SK-N-SH (cell line): ENCODE data around the gene CEP295NL. TPM values are rescaled to one million over a fixed set of nuclear protein-coding genes. Genes with fewer than 3 reads are reported as not detected.

ENCODE experiments used
- CTCF ChIA-PET: fragments of 300-600, 350-600 bp; formaldehyde crosslinking; extraction: SDS; loops from one replicate; lab custom pipeline; 2021; lab: Yijun Ruan, JAX
- POLR2A ChIA-PET: fragments of 350-600 bp; sonication (Branson Sonifier 250); formaldehyde crosslinking; extraction: SDS; loops from one replicate; lab custom pipeline; 2020; ENCODE audit warnings: antibody characterized with exemption, inconsistent platforms; lab: Yijun Ruan, JAX
- DNase-seq: peaks from one replicate; pipeline ENCODE4 v3.0.0; 2012
- H2AFZ ChIP-seq: fragments of 200-600 bp; sonication (generic); 2 replicates; pipeline ENCODE4 v1.8.1; 2016; ENCODE audit warnings: antibody characterized with exemption, mild to moderate bottlenecking, low read depth
- H3F3A ChIP-seq: fragments of 200-600 bp; sonication (generic); replicated peaks from 2 replicates; pipeline ENCODE3; 2016; ENCODE audit warnings: antibody characterized with exemption, mild to moderate bottlenecking; ENCODE audit not compliant: insufficient read depth
- H3K27ac ChIP-seq, 2 experiments: fragments of 200-500 bp in 1 of 2; fragments of 200-600 bp in 1 of 2; sonication (Bioruptor generic) in 1 of 2; sonication (generic), shearing (Covaris generic) in 1 of 2; 2 replicates each; pipeline versions ENCODE4 v1.5.1 to v1.6.1; 2014 to 2016; ENCODE audit warnings: low read depth in 2 of 2, inconsistent platforms in 1 of 2, low read length in 1 of 2, mild to moderate bottlenecking in 1 of 2, mixed read lengths in 1 of 2
- H3K27me3 ChIP-seq: fragments of 200-600 bp; sonication (generic), shearing (Covaris generic); 2 replicates; pipeline ENCODE4 v1.6.1; 2016; ENCODE audit warnings: mixed run types; ENCODE audit not compliant: insufficient read depth
- H3K36me3 ChIP-seq, 2 experiments: fragments of 200-500 bp in 1 of 2; fragments of 200-600 bp in 1 of 2; sonication (Bioruptor generic) in 1 of 2; sonication (generic) in 1 of 2; replicated peaks in 1 of 2; 2 replicates each; pipeline versions ENCODE3 to v1.5.1; 2014 to 2016; ENCODE audit warnings: low read length in 1 of 2, mild to moderate bottlenecking in 1 of 2; ENCODE audit not compliant: insufficient read depth in 2 of 2, control insufficient read depth in 1 of 2
- H3K4me1 ChIP-seq, 2 experiments: fragments of 200-500 bp in 1 of 2; fragments of 200-600 bp in 1 of 2; sonication (Bioruptor generic) in 1 of 2; sonication (generic), shearing (Covaris generic) in 1 of 2; 2 replicates each; pipeline versions ENCODE4 v1.5.1 to v1.6.1; 2014 to 2016; ENCODE audit warnings: low read depth in 1 of 2, low read length in 1 of 2, mixed run types in 1 of 2; ENCODE audit not compliant: insufficient read depth in 2 of 2, control insufficient read depth in 1 of 2
- H3K4me2 ChIP-seq: fragments of 200-600 bp; sonication (generic), shearing (Covaris generic); 2 replicates; pipeline ENCODE4 v1.6.1; 2017; ENCODE audit warnings: mixed run types
- H3K4me3 ChIP-seq, 2 experiments: fragments of 200-500 bp in 1 of 2; fragments of 200-600 bp in 1 of 2; sonication (Bioruptor generic) in 1 of 2; sonication (generic), shearing (Covaris generic) in 1 of 2; 2 replicates each; pipeline versions ENCODE4 v1.5.1 to v1.8.1; 2014 to 2016; ENCODE audit warnings: low read depth in 2 of 2, inconsistent platforms in 1 of 2, low read length in 1 of 2, mild to moderate bottlenecking in 1 of 2, mixed read lengths in 1 of 2, moderate library complexity in 1 of 2
- H3K79me2 ChIP-seq: fragments of 200-600 bp; sonication (generic); 2 replicates; pipeline ENCODE4 v1.8.1; 2017; ENCODE audit warnings: mild to moderate bottlenecking; ENCODE audit not compliant: insufficient read depth
- H3K9ac ChIP-seq: fragments of 200-600 bp; sonication (generic); 2 replicates; pipeline ENCODE4 v1.6.1; 2017; ENCODE audit warnings: mixed run types
- H3K9me2 ChIP-seq: fragments of 200-600 bp; sonication (generic); 2 replicates; pipeline ENCODE4 v1.6.1; 2017; ENCODE audit warnings: mixed run types
- H3K9me3 ChIP-seq: fragments of 200-600 bp; sonication (generic); 2 replicates; pipeline ENCODE4 v1.6.1; 2017; ENCODE audit warnings: mixed run types, mild to moderate bottlenecking, moderate library complexity
- H4K20me1 ChIP-seq: fragments of 200-600 bp; sonication (generic); 2 replicates; pipeline ENCODE4 v1.6.1; 2017; ENCODE audit warnings: mild to moderate bottlenecking, mixed run types; ENCODE audit not compliant: insufficient read depth
- ELF1 ChIP-seq: IDR thresholded peaks from 2 replicates; pipeline ENCODE4 v1.4.0; 2012
- EP300 ChIP-seq, 2 experiments: IDR thresholded peaks; 2 replicates each; pipeline versions ENCODE4 v1.4.0 to v1.6.1; 2012; ENCODE audit warnings: borderline replicate concordance in 1 of 2, low read depth in 1 of 2, low read length in 1 of 2
- FOXJ3 ChIP-seq: sonication (generic); formaldehyde crosslinking; IDR thresholded peaks from 2 replicates; pipeline ENCODE4 v1.5.1; 2020; ENCODE audit warnings: mild to moderate bottlenecking, missing genetic modification reagents
- FOXM1 ChIP-seq: IDR thresholded peaks from 2 replicates; pipeline ENCODE4 v1.4.0; 2012; ENCODE audit warnings: low read depth, mild to moderate bottlenecking
- GATA2 ChIP-seq: sonication (generic); formaldehyde crosslinking; IDR thresholded peaks from 2 replicates; pipeline ENCODE4 v1.5.0; 2020; ENCODE audit warnings: mild to moderate bottlenecking, missing genetic modification reagents
- JUND ChIP-seq: IDR thresholded peaks from 2 replicates; pipeline ENCODE4 v1.4.0; 2012
- MXI1 ChIP-seq: IDR thresholded peaks from 2 replicates; pipeline ENCODE4 v1.6.1; 2012; ENCODE audit warnings: mild to moderate bottlenecking, low read depth, low read length, improper control_type of control experiment
- NFIC ChIP-seq: IDR thresholded peaks from 2 replicates; pipeline ENCODE4 v1.4.0; 2012; ENCODE audit warnings: borderline replicate concordance
- RFX5 ChIP-seq: IDR thresholded peaks from 2 replicates; pipeline ENCODE4 v1.6.1; 2012; ENCODE audit warnings: mild to moderate bottlenecking, improper control_type of control experiment, low read length
- SIN3A ChIP-seq: IDR thresholded peaks from 2 replicates; pipeline ENCODE4 v1.6.1; 2012; ENCODE audit warnings: low read depth, mild to moderate bottlenecking, low read length, moderate library complexity, borderline replicate concordance
- TCF12 ChIP-seq: IDR thresholded peaks from 2 replicates; pipeline ENCODE4 v1.4.0; 2012
- YY1 ChIP-seq: IDR thresholded peaks from 2 replicates; pipeline ENCODE4 v1.4.0; 2012; ENCODE audit warnings: low read depth, mild to moderate bottlenecking
- WGBS: methylation state at CpG from one replicate; pipeline ENCODE4 v1.1.6; 2017; ENCODE audit warnings: low lambda C conversion rate; 5-methylcytosine and 5-hydroxymethylcytosine counted together
- polyA plus RNA-seq, 3 experiments: library from polyadenylated mRNA; depleted of rRNA; stranded (reverse); fragments of >200 nt; gene quantifications; 2 replicates each; pipeline ENCODE4 v1.2.3, GENCODE V29; 2012
- TF ChIP-seq, protein P1 (sequence below): IDR thresholded peaks from 2 replicates; pipeline ENCODE4 v1.4.0; 2012; ENCODE audit warnings: low read depth, borderline replicate concordance
- TF ChIP-seq, protein P2 (sequence below): fragments of 200-600 bp; sonication (generic); IDR thresholded peaks from 2 replicates; pipeline ENCODE4 v1.6.1; 2017; ENCODE audit warnings: antibody characterized with exemption, mild to moderate bottlenecking, moderate library complexity
- TF ChIP-seq, protein P3 (sequence below): IDR thresholded peaks from 2 replicates; pipeline ENCODE4 v1.6.1; 2012; ENCODE audit warnings: mild to moderate bottlenecking, low read depth, low read length, moderate library complexity
- TF ChIP-seq, protein P4 (sequence below): IDR thresholded peaks from 2 replicates; pipeline ENCODE4; 2012
- TF ChIP-seq, protein P5 (sequence below): fragments of 150-350 bp; IDR thresholded peaks from 2 replicates; pipeline ENCODE4 v1.6.1; 2016; ENCODE audit warnings: mild to moderate bottlenecking, low read depth, low read length
- TF ChIP-seq, protein P6 (sequence below): fragments of 150-350 bp; IDR thresholded peaks from 2 replicates; pipeline ENCODE4 v1.6.1; 2017; ENCODE audit warnings: antibody characterized with exemption, low read length, low read depth, borderline replicate concordance
- TF ChIP-seq, protein P7 (sequence below): IDR thresholded peaks from 2 replicates; pipeline ENCODE4 v1.4.0; 2012; ENCODE audit warnings: low read depth, borderline replicate concordance

Gene CEP295NL
- polyA plus RNA-seq, 1 of the 3 experiments (the other 2 are of a cell fraction) = 0.35 TPM

DNA sequence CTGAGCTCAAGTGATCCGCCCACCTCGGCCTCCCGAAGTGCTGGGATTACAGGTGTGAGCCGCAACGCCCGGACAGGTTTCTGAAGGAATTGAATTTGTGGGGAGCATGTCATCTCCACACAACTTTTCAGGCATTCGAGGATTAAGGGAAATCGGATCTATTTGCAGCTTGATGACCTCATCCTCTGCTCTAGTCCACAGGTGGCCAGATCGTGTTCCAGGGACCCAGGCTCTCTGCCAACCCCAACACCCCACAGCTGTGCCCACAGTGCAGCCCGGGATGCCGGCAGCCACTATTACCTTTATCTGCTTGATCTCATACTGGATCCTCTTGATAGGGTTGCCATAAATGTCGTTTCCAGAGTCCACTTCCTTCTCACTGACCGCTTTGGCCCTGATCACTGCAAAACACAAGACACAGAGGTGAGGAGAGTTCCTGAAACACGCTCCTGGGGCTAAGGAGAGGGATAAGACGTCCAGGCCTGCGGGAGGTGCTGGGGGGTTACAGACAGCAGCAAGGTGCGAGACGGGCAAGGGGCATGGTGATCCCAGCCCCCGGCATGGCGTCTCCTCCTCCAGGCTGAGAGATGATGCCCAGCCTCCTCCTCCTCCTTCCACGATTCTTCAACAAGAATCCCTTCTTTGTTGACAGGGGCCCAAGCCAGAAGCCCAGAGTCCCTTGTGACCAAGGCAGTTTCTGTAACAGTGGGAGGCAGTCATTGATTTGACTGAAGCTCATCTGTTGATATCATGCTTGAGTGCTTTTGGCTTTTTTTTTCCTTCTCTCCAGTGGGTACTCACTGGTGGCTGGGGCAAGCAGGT lies 29.3 kb downstream of the CEP295NL start:
- Histone ChIP-seq H3K79me2 (peaks cover 74% of the 10 kb centered on the region), H3K4me2 (peak overlapping the region; percentile 9; the same call in 1 of the 2 replicates), H3K9ac (no peak overlapping the region), H2AFZ (no peak overlapping the region), H3K36me3 (peaks cover 13 to 46% of the 10 kb centered on the region in 2 experiments), H3F3A (peaks cover 19% of the 10 kb centered on the region), H3K9me2 (no peaks in the 10 kb centered on the region), H3K27me3 (no peaks in the 10 kb centered on the region), H3K9me3 (no peaks in the 10 kb centered on the region), H3K4me1 (peaks cover 30 to 38% of the 10 kb centered on the region in 2 experiments; a peak in 3 of 4 replicates), H3K4me3 (no peak overlapping the region), H4K20me1 (peaks cover 4% of the 10 kb centered on the region; the same call in 1 of the 2 replicates), H3K27ac (peak overlapping the region; percentile 50 to 72; a peak in 3 of 4 replicates)
- peak; percentile 77 for DNase-seq
- WGBS = 68% methylated on average over 19 of the region's 21 CpGs
- ChIA-PET POLR2A (interaction anchor here (0.9 to 2.7 kb wide), 4 partner anchors 9 to 98 kb away, joined by 3 to 14 read pairs (median 4); no protein-coding TSS in a partner anchor), CTCF (interaction anchor here (0.6 to 6.3 kb wide), 14 partner anchors 8 to 575 kb away, joined by 3 to 53 read pairs (median 4); no protein-coding TSS in a partner anchor)
- TF ChIP-seq, protein P1, sequence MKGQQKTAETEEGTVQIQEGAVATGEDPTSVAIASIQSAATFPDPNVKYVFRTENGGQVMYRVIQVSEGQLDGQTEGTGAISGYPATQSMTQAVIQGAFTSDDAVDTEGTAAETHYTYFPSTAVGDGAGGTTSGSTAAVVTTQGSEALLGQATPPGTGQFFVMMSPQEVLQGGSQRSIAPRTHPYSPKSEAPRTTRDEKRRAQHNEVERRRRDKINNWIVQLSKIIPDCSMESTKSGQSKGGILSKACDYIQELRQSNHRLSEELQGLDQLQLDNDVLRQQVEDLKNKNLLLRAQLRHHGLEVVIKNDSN = no peak
- TF ChIP-seq, protein P2, sequence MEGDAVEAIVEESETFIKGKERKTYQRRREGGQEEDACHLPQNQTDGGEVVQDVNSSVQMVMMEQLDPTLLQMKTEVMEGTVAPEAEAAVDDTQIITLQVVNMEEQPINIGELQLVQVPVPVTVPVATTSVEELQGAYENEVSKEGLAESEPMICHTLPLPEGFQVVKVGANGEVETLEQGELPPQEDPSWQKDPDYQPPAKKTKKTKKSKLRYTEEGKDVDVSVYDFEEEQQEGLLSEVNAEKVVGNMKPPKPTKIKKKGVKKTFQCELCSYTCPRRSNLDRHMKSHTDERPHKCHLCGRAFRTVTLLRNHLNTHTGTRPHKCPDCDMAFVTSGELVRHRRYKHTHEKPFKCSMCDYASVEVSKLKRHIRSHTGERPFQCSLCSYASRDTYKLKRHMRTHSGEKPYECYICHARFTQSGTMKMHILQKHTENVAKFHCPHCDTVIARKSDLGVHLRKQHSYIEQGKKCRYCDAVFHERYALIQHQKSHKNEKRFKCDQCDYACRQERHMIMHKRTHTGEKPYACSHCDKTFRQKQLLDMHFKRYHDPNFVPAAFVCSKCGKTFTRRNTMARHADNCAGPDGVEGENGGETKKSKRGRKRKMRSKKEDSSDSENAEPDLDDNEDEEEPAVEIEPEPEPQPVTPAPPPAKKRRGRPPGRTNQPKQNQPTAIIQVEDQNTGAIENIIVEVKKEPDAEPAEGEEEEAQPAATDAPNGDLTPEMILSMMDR = no peak
- peak; percentile 97 for TF ChIP-seq NFIC
- no peak for TF ChIP-seq FOXM1
- TF ChIP-seq, protein P3, sequence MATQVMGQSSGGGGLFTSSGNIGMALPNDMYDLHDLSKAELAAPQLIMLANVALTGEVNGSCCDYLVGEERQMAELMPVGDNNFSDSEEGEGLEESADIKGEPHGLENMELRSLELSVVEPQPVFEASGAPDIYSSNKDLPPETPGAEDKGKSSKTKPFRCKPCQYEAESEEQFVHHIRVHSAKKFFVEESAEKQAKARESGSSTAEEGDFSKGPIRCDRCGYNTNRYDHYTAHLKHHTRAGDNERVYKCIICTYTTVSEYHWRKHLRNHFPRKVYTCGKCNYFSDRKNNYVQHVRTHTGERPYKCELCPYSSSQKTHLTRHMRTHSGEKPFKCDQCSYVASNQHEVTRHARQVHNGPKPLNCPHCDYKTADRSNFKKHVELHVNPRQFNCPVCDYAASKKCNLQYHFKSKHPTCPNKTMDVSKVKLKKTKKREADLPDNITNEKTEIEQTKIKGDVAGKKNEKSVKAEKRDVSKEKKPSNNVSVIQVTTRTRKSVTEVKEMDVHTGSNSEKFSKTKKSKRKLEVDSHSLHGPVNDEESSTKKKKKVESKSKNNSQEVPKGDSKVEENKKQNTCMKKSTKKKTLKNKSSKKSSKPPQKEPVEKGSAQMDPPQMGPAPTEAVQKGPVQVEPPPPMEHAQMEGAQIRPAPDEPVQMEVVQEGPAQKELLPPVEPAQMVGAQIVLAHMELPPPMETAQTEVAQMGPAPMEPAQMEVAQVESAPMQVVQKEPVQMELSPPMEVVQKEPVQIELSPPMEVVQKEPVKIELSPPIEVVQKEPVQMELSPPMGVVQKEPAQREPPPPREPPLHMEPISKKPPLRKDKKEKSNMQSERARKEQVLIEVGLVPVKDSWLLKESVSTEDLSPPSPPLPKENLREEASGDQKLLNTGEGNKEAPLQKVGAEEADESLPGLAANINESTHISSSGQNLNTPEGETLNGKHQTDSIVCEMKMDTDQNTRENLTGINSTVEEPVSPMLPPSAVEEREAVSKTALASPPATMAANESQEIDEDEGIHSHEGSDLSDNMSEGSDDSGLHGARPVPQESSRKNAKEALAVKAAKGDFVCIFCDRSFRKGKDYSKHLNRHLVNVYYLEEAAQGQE = peak; percentile 42; the same call in 1 of the 2 replicates
- TF ChIP-seq FOXJ3 (CRISPR knock-in tag) = no peak
- TF ChIP-seq TCF12 = peak; percentile 98
- TF ChIP-seq JUND = peak; percentile 77
- TF ChIP-seq RFX5 = no peak
- TF ChIP-seq YY1 = no peak; the same call in 1 of the 2 replicates
- TF ChIP-seq, protein P4, sequence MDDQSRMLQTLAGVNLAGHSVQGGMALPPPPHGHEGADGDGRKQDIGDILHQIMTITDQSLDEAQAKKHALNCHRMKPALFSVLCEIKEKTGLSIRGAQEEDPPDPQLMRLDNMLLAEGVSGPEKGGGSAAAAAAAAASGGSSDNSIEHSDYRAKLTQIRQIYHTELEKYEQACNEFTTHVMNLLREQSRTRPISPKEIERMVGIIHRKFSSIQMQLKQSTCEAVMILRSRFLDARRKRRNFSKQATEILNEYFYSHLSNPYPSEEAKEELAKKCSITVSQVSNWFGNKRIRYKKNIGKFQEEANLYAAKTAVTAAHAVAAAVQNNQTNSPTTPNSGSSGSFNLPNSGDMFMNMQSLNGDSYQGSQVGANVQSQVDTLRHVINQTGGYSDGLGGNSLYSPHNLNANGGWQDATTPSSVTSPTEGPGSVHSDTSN = peak; percentile 68; the same call in 1 of the 2 replicates
- no peak for TF ChIP-seq SIN3A
- TF ChIP-seq, protein P5, sequence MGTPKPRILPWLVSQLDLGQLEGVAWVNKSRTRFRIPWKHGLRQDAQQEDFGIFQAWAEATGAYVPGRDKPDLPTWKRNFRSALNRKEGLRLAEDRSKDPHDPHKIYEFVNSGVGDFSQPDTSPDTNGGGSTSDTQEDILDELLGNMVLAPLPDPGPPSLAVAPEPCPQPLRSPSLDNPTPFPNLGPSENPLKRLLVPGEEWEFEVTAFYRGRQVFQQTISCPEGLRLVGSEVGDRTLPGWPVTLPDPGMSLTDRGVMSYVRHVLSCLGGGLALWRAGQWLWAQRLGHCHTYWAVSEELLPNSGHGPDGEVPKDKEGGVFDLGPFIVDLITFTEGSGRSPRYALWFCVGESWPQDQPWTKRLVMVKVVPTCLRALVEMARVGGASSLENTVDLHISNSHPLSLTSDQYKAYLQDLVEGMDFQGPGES = no peak
- TF ChIP-seq, protein P6, sequence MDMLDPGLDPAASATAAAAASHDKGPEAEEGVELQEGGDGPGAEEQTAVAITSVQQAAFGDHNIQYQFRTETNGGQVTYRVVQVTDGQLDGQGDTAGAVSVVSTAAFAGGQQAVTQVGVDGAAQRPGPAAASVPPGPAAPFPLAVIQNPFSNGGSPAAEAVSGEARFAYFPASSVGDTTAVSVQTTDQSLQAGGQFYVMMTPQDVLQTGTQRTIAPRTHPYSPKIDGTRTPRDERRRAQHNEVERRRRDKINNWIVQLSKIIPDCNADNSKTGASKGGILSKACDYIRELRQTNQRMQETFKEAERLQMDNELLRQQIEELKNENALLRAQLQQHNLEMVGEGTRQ = no peak
- TF ChIP-seq ELF1 = peak; percentile 35; the same call in 1 of the 2 replicates
- peak; percentile 76 to 79; a peak in 2 of 4 replicates for TF ChIP-seq EP300 (IDR thresholded peaks at IDR 0.05; ENCODE audit: borderline replicate concordance in 1 of 2, low read depth in 1 of 2, low read length in 1 of 2)
- TF ChIP-seq, protein P7, sequence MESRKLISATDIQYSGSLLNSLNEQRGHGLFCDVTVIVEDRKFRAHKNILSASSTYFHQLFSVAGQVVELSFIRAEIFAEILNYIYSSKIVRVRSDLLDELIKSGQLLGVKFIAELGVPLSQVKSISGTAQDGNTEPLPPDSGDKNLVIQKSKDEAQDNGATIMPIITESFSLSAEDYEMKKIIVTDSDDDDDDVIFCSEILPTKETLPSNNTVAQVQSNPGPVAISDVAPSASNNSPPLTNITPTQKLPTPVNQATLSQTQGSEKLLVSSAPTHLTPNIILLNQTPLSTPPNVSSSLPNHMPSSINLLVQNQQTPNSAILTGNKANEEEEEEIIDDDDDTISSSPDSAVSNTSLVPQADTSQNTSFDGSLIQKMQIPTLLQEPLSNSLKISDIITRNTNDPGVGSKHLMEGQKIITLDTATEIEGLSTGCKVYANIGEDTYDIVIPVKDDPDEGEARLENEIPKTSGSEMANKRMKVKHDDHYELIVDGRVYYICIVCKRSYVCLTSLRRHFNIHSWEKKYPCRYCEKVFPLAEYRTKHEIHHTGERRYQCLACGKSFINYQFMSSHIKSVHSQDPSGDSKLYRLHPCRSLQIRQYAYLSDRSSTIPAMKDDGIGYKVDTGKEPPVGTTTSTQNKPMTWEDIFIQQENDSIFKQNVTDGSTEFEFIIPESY = no peak; the same call in 1 of the 2 replicates
- no peak; the same call in 1 of the 2 replicates for TF ChIP-seq MXI1
- TF ChIP-seq GATA2 (CRISPR knock-in tag) = peak; percentile 93
